WI38 (cell line): Measurements from ENCODE around the gene GPR35.

Experiments used
- H3K4me3 ChIP-seq: 2 replicates; pipeline ENCODE4 v1.5.1; 2011; ENCODE audit warnings: low read depth, mild to moderate bottlenecking, control low read depth, low read length
- CTCF ChIP-seq: IDR thresholded peaks from 2 replicates; pipeline ENCODE4 v1.5.1; 2012; ENCODE audit warnings: low read depth, mild to moderate bottlenecking, control low read depth, low read length

The GPR35 gene

GRCh38 chr2:240589850-240590525, 35.3 kb upstream of the GPR35 start:
- H3K4me3 ChIP-seq: no peak overlapping the region
- no peak for TF ChIP-seq CTCF

GRCh38 chr2:240590681-240591111, 34.6 kb upstream of the GPR35 start:
- no peak for TF ChIP-seq CTCF
- H3K4me3 ChIP-seq: no peak overlapping the region

- H3K4me3 ChIP-seq: no peak overlapping the region
- no peak for TF ChIP-seq CTCF
Measured at GRCh38 chr2:240591226-240591625, 34.1 kb upstream of the GPR35 start.

- H3K4me3 ChIP-seq: no peak overlapping the region
- no peak for TF ChIP-seq CTCF
Measured at GRCh38 chr2:240591784-240592183, 33.5 kb upstream of the GPR35 start.

GRCh38 chr2:240593026-240593702, 32.1 kb upstream of the GPR35 start:
- H3K4me3 ChIP-seq: no peak overlapping the region
- no peak for TF ChIP-seq CTCF

GRCh38 chr2:240593703-240594451, 31.4 kb upstream of the GPR35 start:
- no peak for TF ChIP-seq CTCF
- no peak overlapping the region for H3K4me3 ChIP-seq
